Upper lobe of left lung (tissue), 4 donors: Measurements from ENCODE around the gene TTLL8.

ENCODE experiments used
- CTCF ChIP-seq, 6 experiments: fragments of 450-650 bp in 4 of 6; fragments of 200-600 bp in 2 of 6; sonication (generic) in 2 of 6; IDR thresholded peaks; one replicate each; pipeline ENCODE4 v1.5.1; 2016 to 2019; ENCODE audit warnings: antibody characterized with exemption in 6 of 6
- POLR2A ChIP-seq, 4 donors: fragments of 450-650 bp; IDR thresholded peaks; one replicate each; pipeline ENCODE4 v1.5.1; 2016 to 2017; ENCODE audit warnings: antibody characterized with exemption in 4 of 4, mild to moderate bottlenecking in 2 of 4

- TF ChIP-seq POLR2A (IDR thresholded peaks at IDR 0.05): no peak
- no peak for TF ChIP-seq CTCF (IDR thresholded peaks at IDR 0.05)
Observed at GRCh38 chr22:50060441-50061140, 2.5 kb upstream of the TTLL8 start.
